GM12872 (cell line): ENCODE measurements around the gene BCKDHB.

ENCODE experiments used
- TF ChIP-seq, protein P1 (sequence below): IDR thresholded peaks from 3 replicates; pipeline ENCODE4 v1.5.1; 2011; ENCODE audit warnings: low read depth, mild to moderate bottlenecking, low read length, moderate library complexity; ENCODE audit not compliant: insufficient read depth

The BCKDHB gene

DNA sequence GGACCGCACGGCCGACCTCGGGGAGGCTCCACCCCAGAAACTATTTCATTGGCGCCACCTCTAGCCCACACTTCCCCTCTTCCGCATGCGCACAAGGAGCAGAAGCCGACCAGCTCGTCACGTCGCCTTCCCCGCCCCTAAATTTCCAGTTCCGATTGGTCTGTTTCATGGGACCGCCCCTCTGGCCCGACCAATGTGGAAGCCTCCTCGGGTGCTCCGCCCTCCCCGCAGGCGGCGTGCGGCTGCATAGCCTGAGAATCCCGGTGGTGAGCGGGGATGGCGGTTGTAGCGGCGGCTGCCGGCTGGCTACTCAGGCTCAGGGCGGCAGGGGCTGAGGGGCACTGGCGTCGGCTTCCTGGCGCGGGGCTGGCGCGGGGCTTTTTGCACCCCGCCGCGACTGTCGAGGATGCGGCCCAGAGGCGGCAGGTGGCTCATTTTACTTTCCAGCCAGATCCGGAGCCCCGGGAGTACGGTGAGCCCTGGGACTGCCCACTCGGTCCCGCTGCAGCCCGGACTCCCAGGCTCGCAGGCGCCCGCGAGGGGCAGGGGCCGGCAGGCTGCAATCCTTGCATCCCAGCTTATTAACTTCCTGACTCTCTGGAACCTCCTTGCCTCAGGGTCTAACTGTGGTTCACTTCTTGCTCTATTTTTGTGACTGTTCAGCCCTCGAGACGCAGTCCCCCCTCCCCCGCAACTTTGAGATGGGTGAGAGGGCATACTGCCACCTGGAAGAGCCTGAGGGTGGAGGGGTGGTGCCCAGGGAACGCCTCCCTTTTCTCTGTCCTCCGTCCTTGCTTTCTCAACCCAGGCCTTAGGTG is at the start of gene BCKDHB:
Gene BCKDHB (plus strand): TSS at position 254 of the 818 bp plus-strand sequence. CDS start 23 bp downstream, at position 277.
- TF ChIP-seq, protein P1, sequence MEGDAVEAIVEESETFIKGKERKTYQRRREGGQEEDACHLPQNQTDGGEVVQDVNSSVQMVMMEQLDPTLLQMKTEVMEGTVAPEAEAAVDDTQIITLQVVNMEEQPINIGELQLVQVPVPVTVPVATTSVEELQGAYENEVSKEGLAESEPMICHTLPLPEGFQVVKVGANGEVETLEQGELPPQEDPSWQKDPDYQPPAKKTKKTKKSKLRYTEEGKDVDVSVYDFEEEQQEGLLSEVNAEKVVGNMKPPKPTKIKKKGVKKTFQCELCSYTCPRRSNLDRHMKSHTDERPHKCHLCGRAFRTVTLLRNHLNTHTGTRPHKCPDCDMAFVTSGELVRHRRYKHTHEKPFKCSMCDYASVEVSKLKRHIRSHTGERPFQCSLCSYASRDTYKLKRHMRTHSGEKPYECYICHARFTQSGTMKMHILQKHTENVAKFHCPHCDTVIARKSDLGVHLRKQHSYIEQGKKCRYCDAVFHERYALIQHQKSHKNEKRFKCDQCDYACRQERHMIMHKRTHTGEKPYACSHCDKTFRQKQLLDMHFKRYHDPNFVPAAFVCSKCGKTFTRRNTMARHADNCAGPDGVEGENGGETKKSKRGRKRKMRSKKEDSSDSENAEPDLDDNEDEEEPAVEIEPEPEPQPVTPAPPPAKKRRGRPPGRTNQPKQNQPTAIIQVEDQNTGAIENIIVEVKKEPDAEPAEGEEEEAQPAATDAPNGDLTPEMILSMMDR: no peak

DNA sequence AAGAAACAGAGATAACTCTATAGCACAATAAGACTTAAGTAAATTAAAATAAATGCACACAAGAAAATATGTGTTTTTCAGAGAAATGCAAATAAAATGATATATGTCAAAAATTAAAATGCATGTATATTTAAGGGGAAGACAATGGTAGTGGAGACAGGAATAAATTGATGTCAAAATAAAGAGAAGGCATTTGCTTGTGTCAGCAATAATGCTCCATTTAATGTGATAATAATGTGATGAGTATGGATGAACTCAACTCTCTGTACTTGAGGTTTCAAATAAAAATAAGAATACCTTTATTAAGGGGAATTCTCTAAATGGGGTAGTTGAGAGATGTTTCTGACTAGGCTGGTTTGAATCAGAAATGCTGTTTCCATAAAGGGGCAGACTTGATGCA is 45.7 kb upstream of the BCKDHB start:
- TF ChIP-seq, protein P1: no peak

- TF ChIP-seq, protein P1: no peak
These were observed 29.4 kb upstream of the BCKDHB start for GRCh38 chr6:80077067-80077466.

DNA sequence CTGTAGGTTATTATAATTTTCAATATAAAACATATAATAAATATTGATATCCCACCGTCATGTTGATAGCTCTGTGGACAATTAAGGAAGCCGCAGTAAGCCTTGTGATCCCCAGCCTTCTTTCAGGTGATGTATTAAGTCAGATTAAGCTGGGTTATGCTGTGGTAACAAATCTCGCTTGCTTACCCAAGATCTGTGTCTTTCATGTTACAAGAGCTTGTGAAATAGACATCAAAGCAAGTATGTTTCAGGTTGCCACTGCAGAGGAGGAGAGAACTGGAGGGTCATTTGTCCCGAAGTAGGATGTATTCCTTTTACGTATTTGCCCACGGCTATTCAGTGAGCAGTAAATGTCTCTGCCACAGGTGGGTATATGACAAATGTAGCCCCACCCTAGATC is 17.8 kb upstream of the BCKDHB start:
- TF ChIP-seq, protein P1: no peak

DNA sequence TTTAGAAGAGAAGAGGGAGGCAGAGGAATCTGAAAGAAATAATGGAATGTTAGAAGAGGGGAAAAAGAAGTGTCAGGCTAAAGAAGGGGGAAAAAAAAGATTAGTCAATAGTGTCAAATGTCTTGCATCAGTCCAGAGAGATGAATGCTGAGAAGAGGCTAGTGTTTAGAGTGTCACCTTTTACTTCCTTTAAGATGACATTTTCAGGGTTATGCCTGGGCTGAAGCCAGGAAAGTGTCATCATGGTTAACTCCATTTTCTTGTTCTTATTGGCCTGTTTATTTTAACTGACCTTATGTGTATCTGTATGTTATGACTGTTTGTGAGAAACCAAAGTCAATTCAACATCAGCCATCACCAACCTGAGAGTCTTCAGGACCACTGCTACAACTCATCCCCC is 15.0 kb upstream of the BCKDHB start:
- TF ChIP-seq, protein P1: no peak

GRCh38 chr6:80094017-80094416 is 12.5 kb upstream of the BCKDHB start:
- TF ChIP-seq, protein P1: peak; percentile 44; the same call in 1 of the 3 replicates

GRCh38 chr6:80095600-80095999 is 10.9 kb upstream of the BCKDHB start:
- TF ChIP-seq, protein P1: no peak
